Activated CD4-positive, alpha-beta T cell treated with anti-CD3 and anti-CD28 coated beads for 24 hours (primary cell): Measurements from ENCODE around the gene STAB1.

Source experiments
- DNase-seq, 2 donors: peaks; one replicate each; pipeline ENCODE4 v3.0.0-alpha.2; 2020; ENCODE audit warnings: low read depth in 2 of 2

Gene STAB1

GRCh38 chr3:52494886-52495495, at the start of gene STAB1:
TSS of gene STAB1 (plus strand) at chr3:52495338. CDS start at chr3:52495414, 76 bp downstream.
- DNase-seq, result no peak

DNA sequence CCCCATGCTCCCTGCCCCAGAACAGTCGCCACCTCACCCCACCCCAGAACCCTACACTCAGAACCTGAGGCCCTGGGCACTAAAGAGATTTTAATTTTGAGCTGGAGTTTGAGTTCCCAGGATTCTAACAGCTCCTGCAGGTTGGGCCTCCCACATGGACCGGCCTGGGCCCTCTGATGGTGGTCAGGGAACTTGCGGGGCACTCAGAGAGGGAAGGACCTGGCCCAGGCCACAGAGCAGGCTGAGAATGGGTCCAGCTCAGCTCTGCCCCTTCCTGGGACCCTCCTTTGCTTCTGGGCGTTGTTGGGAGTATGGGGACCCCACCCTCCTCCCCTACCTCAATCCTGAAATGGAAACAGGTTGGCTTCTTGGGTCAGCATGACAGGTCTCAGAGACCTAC, 49.1 kb upstream of the STAB1 start:
- DNase-seq, result no peak

DNA sequence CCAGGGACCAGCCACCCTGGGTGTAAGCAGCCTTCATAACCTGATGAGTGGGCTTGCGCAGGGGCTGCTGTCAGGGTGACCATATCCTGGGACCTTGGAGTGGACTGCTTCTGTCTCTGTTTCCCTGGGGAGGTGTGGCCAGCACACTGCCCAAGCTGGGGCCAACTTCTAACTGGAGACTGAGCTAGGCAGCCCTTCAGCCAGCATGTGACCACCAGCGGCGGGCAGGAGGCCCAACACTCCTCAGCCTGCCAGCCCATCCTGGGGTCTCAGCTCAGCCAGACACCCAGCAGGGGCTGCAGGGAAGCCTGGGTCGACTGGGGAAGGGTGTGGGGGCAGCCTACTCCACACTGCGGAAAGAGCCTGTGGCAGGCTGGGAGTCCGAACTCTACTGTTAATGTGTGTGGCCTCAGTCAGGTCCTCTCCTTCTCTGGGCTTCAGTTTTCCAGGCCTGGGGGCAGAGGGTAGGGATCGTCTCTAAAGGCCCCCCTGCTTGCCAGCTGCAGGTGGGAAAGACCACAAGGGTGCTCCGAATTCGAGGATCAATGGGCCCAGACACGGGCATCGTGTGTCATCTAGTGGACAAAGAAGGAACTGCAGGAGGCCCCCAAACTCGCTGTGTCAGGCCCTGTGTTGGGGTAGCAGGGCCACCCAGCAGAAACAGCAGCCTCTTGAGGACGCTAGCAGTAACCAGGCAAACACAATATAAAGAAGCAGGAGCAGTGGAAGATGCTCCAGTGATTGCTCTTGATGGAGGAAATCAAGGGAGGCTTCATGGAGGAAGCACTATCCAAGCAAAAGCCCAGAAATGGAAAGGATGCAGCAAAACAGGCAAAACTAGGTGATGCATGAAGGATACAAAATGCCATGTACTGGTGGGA, 48.3 kb upstream of the STAB1 start:
- DNase-seq, result peak; percentile 60 to 63

DNA sequence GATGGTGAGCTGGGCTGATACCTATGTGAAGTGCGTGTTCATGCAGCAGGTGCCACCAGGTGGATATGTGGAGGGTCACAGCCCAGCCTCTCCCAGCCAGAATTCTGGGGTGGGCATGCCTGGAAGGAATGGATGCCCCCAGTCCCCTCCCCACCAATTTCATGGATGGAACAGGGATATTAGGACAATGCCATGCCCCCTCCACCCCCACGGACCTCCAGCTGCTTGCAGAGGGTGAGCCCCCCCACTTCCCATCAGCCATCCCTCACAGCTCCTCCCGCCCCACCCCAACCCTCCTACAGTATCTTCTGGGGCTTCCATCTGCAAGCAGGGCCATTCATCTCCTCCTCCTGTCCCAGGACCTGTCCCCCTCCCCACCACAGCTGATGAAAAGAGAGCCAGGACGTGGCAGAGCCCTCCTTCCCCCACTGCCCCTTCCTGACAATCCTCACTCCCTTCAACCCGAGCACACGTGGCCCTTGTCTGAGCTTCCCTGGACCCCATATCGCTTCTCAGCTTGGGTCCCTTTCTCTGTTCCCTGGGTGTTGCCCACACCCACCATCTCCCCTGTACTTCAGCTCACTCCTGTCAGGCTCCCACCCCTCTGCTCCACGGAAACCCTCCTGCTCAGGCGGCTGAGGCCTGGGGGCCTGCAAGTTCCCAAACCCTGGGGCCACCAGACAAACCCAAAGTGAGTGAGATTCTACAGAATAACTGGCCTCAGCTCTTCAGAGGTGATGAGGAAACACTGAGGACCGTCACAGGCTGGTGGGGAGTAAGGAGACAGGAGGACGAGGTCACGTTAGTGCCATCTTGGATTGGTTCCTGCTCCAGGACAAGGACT, 47.4 kb upstream of the STAB1 start:
- no peak for DNase-seq

DNA sequence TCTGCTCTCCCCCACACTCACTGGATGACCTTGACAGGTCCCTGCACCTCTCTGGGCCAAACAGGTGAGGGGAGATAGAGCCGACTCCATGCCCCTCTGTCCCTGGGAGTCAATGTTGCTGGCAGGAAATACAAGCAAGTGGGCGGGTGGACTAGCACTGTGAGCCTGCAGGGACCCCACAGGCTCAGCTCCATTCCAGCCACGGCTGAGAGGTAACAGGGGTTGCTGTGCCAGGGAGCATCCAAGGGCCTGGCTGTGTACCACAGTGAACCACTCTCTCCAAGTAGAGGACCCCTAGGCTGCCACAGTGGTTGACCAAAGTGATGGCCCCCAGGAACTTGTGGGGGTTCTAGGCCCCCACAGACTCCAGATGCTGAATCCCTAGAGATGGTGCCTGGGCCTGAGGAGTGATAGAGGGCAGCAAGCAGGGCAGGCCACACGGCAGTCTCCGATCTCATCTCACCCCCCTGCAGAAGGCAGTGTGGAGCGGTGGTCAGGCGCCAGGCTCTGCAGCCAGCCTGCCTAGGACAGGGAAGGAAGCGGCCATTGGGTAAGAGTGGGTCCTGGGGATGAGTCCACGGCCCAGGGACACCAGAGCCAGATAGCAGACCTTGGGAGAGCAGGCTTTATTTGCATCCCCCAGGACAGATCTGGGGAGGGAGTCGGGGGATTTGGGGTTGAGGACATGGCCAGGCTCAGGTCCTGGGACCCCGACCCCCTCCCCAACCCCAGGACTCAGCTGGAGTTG, 44.5 kb upstream of the STAB1 start:
- DNase-seq, result no peak

GRCh38 chr3:52451237-52452083, 43.7 kb upstream of the STAB1 start:
- no peak for DNase-seq

DNA sequence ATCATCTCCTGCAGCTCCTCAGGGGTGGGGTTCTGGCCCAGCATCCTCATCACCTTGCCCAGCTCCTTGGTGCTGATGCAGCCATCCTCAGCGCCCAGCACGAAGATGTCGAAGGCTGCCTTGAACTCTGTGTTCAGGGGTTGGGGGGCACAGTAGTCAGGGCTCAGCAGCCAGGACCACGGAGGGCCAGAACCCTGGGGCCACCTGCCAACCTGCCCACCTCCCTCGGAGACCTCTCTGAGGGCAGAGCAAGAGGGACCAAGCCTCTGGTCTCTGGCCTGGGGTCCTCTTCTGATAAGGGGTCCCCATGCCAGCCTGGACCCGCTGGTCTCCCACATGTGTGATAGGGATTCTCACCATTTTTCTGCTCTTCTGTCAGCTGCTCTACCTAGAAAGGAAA, 43.0 kb upstream of the STAB1 start:
- no peak for DNase-seq

DNA sequence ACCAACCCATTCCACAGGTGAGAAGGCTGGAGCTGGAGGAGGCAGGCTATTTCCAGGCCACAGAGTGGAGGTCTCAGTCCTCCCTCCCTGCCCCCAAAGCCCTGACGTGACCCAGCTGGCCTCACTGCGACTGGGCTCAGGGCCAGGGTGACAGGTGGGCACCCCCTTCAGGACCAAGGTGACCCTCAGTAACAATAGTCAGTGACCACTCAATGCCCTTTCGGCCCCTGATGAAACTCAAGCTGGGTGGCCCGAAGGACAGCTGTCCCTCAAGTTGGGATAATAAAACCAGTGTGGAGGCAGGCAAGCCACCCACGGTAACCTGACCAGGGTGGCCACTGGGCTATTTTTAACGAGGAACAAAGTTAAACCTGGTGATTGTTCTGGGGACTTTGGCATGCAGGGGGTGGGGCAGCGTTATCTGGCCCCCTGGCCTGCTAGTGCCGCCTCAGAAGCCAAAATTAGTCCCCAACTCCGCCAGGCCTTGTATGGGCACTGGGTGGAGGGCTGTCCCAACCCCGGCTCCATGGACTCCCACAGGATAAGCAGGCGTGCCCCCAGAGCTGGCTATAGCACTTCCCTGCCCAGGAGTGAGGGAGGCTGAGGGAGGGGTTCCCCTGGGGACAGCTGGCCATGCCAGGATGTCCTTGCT, 42.4 kb upstream of the STAB1 start:
- DNase-seq, result no peak

DNA sequence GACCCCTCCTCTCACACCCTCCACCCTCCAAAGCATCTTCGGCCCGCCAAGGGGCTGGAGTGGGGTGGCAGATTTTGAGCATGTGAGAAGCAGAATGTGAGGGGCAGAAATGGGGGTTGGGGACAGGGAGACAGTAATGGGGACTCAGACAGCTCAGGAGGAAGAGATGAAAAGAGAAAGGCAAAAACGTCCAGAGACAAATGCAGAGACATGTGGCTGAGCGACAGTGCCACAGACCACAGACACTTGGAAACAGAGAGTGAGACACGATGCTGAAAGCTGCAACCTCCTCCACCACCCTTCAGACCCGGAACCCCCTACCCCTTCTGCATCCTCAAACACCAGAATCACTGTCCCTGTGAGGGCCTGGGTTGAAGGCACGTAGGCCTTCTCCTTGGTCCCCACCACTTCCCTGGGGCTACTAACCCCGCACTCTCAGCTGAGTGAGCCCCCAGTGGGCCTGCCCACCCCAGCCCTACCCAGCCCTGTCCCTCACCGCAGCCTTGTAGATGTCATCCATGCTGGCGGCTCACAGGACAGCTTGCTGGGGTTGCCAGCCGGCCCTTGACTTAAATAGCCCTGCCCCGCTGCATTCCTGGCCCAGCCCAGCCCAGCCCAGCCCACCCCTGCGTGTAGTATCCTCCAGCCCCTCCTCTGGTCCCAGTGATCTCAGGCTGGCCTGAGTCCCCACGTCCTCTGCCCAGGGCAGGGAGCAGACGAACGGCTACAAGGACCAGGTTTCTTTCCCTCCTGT, 41.5 kb upstream of the STAB1 start, which contains the start of gene TNNC1:
Gene TNNC1 (minus strand): TSS at position 546 of the 754 bp plus-strand sequence. CDS start 26 bp downstream, at position 520.
- DNase-seq, result no peak

DNA sequence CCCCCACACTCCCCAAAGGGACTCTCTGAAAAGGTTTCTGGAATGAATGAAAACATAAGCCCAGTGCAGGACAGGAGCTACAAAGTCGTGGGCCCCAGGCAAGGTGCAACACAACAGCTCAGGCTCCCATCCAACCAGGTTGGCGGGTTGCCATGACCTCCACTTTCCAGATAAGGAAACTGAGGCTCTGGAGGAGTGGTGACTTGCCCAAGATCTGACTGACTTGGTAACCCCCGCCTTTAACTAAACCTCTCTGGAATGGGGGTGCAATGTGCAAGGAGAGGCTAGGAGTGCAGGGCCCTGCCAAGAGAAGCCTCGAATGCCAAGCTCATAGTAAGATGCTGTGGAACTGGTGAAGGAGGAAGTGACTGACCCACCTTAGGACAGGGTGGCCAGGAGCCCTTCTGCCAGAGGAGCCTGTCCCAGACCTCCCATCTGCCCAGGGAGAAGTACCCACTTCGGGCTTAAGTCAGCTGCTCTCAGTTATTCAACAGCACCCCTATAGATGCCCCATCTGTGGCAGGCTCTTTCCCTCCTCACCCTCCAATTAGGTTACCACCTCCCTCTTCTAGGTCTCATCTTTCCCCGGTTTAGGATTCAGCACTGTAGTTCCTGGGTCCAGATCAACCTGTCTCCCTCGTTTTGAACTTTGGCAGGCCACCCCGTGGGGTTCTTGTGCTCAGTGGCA, 40.7 kb upstream of the STAB1 start:
- no peak for DNase-seq

- DNase-seq, result no peak
These were observed 40.2 kb upstream of the STAB1 start for GRCh38 chr3:52454938-52455282.

- DNase-seq, result peak; percentile 97
These were observed 39.6 kb upstream of the STAB1 start, which contains the start of gene NISCH for GRCh38 chr3:52455283-52456168. TSS of gene NISCH (plus strand) at chr3:52455604. CDS start at chr3:52455642, 38 bp downstream.

GRCh38 chr3:52456169-52456799, 38.9 kb upstream of the STAB1 start:
- no peak for DNase-seq

DNA sequence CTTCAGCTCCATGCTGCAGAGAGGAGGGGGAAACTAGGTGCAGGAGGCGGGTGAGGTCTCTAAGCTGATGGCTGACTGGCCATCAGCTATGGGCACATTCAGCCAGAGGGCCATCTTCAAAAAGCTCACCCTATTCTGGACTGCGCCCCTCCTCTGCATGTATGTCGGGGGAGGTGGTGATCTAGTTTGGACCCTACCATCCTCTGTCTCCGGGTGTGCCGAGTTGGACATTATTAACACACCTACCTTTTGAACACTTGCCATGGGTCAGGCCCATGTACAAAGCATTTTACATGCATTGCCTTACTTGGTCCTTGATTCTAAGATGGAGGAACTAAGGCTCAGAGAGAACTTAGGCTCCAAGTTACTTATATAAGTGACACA, 38.3 kb upstream of the STAB1 start:
- no peak for DNase-seq

DNA sequence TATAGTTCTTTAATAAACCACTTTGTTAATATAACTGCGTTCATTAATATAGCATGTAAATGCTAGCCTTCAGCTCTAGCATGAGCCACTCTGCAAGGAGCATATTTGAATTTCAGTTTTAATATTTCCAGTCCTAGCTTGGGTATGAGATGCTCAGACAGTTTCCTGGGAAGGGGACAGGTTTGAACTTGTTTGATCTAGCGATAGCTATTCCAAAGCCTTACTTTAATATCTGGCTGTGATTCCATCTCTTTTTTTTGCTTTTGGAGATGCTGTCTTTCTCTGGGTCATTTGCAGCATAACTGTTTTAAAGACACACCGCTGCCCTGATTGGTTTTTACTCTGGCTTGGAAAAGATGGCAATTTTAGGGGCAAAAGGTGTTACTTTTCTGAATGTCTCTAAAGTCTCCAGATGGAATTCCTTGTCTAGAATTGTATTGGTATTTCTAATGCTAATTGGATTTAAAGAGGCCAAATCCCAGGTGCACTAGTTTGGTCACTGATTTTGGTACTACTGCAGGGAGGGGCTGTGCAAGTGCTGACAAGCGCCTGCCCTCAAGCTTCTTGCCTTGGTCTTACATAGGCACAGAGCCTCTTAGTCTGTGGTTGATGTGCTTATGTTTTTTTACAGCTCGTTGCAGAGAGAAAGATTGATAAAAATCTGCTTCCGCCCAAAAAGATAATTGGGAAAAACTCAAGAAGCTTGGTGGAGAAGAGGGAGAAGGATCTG, 36.9 kb upstream of the STAB1 start:
- DNase-seq, result no peak

DNA sequence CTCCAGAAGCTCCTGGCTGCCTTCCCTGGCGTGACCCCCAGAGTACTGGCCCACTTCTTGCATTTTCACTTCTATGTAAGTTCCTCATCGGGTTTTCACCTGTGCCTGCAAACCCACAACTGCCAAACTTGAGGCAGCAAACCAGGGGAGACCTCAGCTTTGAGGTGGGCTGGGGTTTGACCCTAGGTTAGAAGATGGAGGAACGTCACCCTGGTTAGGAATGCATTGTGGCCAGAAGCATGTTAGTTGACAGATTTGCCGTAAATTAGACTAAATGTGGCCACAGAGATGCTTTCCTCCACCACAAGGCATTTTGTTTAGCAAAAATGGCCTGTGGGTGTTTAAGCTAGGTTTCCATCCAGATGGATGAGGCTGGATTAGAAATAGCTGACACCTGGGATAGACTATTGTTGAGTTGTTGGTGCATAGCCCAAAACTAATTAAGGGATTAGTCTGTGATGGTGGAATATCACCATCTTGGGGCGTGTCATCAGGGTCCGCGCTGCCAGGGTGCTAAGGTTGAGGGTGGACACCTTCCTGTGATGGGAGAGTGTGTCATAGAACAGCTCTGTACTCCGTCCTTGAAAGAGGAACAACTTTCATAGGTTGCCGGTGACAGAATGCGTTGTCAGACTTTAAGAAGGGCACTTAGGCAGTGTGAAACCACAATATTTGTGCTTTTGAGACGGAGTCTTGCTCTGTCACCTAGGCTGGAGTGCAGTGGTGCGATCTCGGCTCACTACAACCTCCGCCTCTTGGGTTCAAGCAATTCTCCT, 36.2 kb upstream of the STAB1 start:
- no peak for DNase-seq
